Activated T-helper 1 cell treated with anti-CD3 and anti-CD28 coated beads, Interleukin-12 subunit alpha, Interleukin-12 subunit beta, Interleukin-2, Interleukin-4 antibody, amounts not matched to agents 30 ng/mL and 10 ng/mL and 1 ng/mL, durations not matched to agents 14 hours and 24 hours and 36 hours (primary cell): ENCODE results near the gene EPHA4. TPM values are rescaled to one million over a fixed set of nuclear protein-coding genes. Genes with fewer than 3 reads are reported as not detected.
A peak's percentile ranks its signal among the peaks of the same experiment; 100 is the strongest.

Experiments
- DNase-seq: peaks from one replicate; pipeline ENCODE4 v3.0.0; 2021; ENCODE audit warnings: low spot score
- H3K27ac Mint-ChIP-seq: one replicate; pipeline ENCODE4 v1.8.0; 2021; ENCODE audit warnings: mild to moderate bottlenecking, mixed read lengths
- H3K27me3 Mint-ChIP-seq: one replicate; pipeline ENCODE4 v1.8.0; 2022; ENCODE audit warnings: mild to moderate bottlenecking, moderate library complexity, mixed read lengths; ENCODE audit not compliant: insufficient read depth
- H3K36me3 Mint-ChIP-seq: one replicate; pipeline ENCODE4 v1.8.0; 2021; ENCODE audit warnings: low read depth, mixed read lengths
- H3K4me1 Mint-ChIP-seq: one replicate; pipeline ENCODE4 v1.8.0; 2021; ENCODE audit warnings: low read depth, mixed read lengths
- H3K4me3 Mint-ChIP-seq: one replicate; pipeline ENCODE4 v1.8.0; 2021; ENCODE audit warnings: mild to moderate bottlenecking, moderate library complexity, mixed read lengths
- H3K9me3 Mint-ChIP-seq: one replicate; pipeline ENCODE4 v1.8.0; 2021; ENCODE audit warnings: mixed read lengths
- intact Hi-C: fragments of 100-400 bp; cut with micrococcal nuclease; formaldehyde crosslinking; loops from one replicate; pipeline ENCODE4 v1.15.1; 2024
- total RNA-seq: library from RNA; stranded (reverse); gene quantifications from 2 replicates; pipeline ENCODE4 v1.2.3, GENCODE V29; 2022

The EPHA4 gene
- total RNA-seq: 0.22 and 0.23 TPM in 2 replicates

GRCh38 chr2:221572219-221572820 lies at the start of gene EPHA4:
TSS of gene EPHA4 (minus strand) at chr2:221572304. CDS start at chr2:221572248, 56 bp downstream.
- H3K27ac Mint-ChIP-seq: peak within 1 kb of the TSS; percentile 73
- H3K4me3 Mint-ChIP-seq: peak within 1 kb of the TSS; percentile 89
- intact Hi-C loops: loop anchor here (1.0 to 10.0 kb wide), 8 partner anchors 54 to 1930 kb away; no protein-coding TSS in a partner anchor
- H3K4me1 Mint-ChIP-seq: peaks cover 33% of the 10 kb centered on the region
- peaks cover 5% of the 10 kb centered on the region for H3K36me3 Mint-ChIP-seq
- DNase-seq: peak; percentile 83
- peaks cover 64% of the 10 kb centered on the region for H3K27me3 Mint-ChIP-seq
- H3K9me3 Mint-ChIP-seq: no peaks in the 10 kb centered on the region

- Mint-ChIP-seq H3K9me3 (no peaks in the 10 kb centered on the region), H3K36me3 (no peaks in the 10 kb centered on the region), H3K4me3 (no peak overlapping the region), H3K27me3 (no peaks in the 10 kb centered on the region), H3K27ac (no peak overlapping the region), H3K4me1 (no peaks in the 10 kb centered on the region)
- intact Hi-C loops: no loop called here
- no peak for DNase-seq
These were observed 45.9 kb upstream of the EPHA4 start for GRCh38 chr2:221618007-221618406.

GRCh38 chr2:221616561-221616960 lies 44.5 kb upstream of the EPHA4 start:
- no peak for DNase-seq
- Mint-ChIP-seq H3K27ac (no peak overlapping the region), H3K4me1 (no peaks in the 10 kb centered on the region), H3K4me3 (no peak overlapping the region), H3K9me3 (no peaks in the 10 kb centered on the region), H3K36me3 (no peaks in the 10 kb centered on the region), H3K27me3 (no peaks in the 10 kb centered on the region)
- intact Hi-C loops: no loop called here

DNA sequence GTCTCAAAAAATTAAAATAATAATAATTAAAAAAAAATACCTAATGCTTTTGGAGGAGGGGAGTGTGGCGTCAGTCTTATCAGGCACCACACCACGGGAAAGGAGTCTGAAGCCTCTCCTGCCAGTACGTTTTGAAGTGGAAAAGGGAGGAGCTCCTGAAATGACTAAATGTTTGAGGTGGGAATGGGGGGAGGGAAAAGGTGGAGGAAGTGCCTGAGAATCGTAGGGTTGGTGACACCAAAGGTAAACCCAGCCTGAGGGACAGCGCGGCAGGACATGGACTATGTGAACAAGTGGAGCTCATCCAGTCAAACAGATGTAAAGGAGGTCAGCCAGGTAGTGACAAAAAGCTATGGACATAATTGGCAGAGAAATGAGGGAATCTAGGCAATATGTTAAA lies 42.2 kb upstream of the EPHA4 start:
- Mint-ChIP-seq H3K27me3 (peaks cover 5% of the 10 kb centered on the region), H3K4me3 (no peak overlapping the region), H3K9me3 (no peaks in the 10 kb centered on the region), H3K27ac (no peak overlapping the region), H3K4me1 (no peaks in the 10 kb centered on the region), H3K36me3 (no peaks in the 10 kb centered on the region)
- DNase-seq: no peak
- intact Hi-C loops: no loop called here

DNA sequence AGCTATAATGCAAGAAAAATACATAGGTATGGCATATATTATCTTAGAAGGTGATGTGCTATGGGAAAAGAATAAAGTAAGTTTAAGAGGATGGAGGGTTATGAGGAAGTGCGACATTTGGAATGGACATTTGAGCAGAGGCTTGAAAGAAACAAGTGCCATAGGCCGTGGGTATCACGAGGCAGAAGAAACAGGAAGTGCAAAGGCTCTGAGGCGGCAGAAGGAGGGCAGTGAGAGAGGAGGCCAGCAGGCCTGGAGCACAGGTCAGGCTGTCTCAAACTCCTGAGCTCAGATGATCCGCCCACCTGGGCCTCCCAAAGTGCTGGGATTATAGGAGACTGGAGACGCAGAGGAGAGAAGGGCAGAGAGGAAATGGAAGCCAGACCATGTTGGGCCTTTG lies 40.7 kb upstream of the EPHA4 start:
- intact Hi-C loops: no loop called here
- DNase-seq: no peak
- no peaks in the 10 kb centered on the region for H3K4me1 Mint-ChIP-seq
- no peaks in the 10 kb centered on the region for H3K36me3 Mint-ChIP-seq
- no peak overlapping the region for H3K27ac Mint-ChIP-seq
- H3K9me3 Mint-ChIP-seq: no peaks in the 10 kb centered on the region
- peaks cover 5% of the 10 kb centered on the region for H3K27me3 Mint-ChIP-seq
- H3K4me3 Mint-ChIP-seq: no peak overlapping the region

DNA sequence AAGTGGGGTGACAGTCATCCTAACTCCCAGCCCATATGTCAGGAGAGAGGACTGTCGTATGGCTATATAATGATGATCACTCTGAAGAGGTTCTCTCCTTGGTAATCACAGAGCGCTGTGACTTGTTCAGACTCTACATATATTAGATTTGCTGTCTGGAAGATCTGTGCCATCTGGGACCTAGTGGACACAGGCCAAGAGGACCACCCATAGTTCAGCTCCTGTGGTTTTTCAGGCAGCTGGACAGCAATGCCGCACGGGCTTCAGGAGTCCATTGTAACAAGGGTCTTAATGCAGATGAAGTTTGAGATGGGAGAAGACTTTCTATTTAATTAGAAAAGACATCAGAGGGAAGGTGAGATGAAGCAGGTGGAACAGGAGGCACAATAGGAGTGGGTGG lies 40.1 kb upstream of the EPHA4 start:
- intact Hi-C loops: no loop called here
- Mint-ChIP-seq H3K27ac (no peak overlapping the region), H3K27me3 (peaks cover 5% of the 10 kb centered on the region), H3K4me3 (no peak overlapping the region), H3K9me3 (no peaks in the 10 kb centered on the region), H3K4me1 (no peaks in the 10 kb centered on the region), H3K36me3 (no peaks in the 10 kb centered on the region)
- no peak for DNase-seq

- intact Hi-C loops: no loop called here
These were observed 38.6 kb upstream of the EPHA4 start for GRCh38 chr2:221610675-221611074.

DNA sequence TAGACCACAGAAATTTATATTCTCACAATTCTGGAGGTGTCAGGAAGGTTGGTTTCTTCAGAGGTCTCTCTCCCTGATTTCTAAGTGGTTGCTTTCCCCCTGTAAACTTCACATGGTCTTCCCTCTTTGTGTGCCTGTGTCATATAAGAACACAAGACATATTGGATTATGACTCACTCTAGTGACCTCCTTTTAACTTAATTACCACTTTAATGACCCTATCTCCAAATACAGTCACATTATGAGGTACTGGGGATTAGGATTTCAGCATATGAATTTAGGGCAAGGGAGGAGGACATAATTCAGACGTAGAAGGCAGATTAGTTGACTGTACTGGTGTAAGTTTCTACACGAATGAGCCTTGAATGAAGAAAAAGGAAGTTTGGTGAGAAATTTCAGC lies 38.2 kb upstream of the EPHA4 start:
- no peaks in the 10 kb centered on the region for H3K9me3 Mint-ChIP-seq
- no peaks in the 10 kb centered on the region for H3K36me3 Mint-ChIP-seq
- H3K27ac Mint-ChIP-seq: no peak overlapping the region
- no peak overlapping the region for H3K4me3 Mint-ChIP-seq
- DNase-seq: no peak
- H3K4me1 Mint-ChIP-seq: no peaks in the 10 kb centered on the region
- H3K27me3 Mint-ChIP-seq: peaks cover 5% of the 10 kb centered on the region
- intact Hi-C loops: no loop called here

More at GRCh38 chr2:221610675-221611074, 38.6 kb upstream of the EPHA4 start:
- Mint-ChIP-seq H3K4me3 (no peak overlapping the region), H3K9me3 (no peaks in the 10 kb centered on the region), H3K4me1 (no peaks in the 10 kb centered on the region), H3K27me3 (peaks cover 5% of the 10 kb centered on the region), H3K36me3 (no peaks in the 10 kb centered on the region), H3K27ac (no peak overlapping the region)
- no peak for DNase-seq

DNA sequence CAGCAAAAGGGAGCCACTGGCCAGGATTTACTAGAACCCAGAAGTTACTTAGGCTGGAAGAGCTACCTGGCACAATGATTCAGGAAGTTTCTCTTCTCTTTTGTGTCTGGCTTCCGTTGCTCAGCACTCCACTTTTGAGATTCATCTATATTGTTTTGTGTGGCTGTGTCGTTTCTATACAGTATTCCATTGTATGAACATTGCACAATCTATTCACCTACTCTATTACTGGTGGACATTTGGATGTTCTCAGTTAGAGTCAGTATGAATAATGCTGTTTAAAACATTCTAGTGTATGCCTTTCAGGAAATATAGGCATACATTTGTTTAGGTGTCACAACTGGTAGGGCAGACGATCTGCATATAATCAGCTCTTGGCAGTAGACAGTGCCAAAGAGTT lies 36.3 kb upstream of the EPHA4 start:
- Mint-ChIP-seq H3K27me3 (peaks cover 5% of the 10 kb centered on the region), H3K36me3 (no peaks in the 10 kb centered on the region), H3K27ac (no peak overlapping the region), H3K9me3 (no peaks in the 10 kb centered on the region), H3K4me3 (no peak overlapping the region), H3K4me1 (no peaks in the 10 kb centered on the region)
- no peak for DNase-seq
- intact Hi-C loops: no loop called here

GRCh38 chr2:221606424-221606823 lies 34.3 kb upstream of the EPHA4 start:
- no peaks in the 10 kb centered on the region for H3K36me3 Mint-ChIP-seq
- no peak overlapping the region for H3K27ac Mint-ChIP-seq
- H3K4me1 Mint-ChIP-seq: no peaks in the 10 kb centered on the region
- H3K27me3 Mint-ChIP-seq: peaks cover 8% of the 10 kb centered on the region
- no peak overlapping the region for H3K4me3 Mint-ChIP-seq
- DNase-seq: no peak
- intact Hi-C loops: no loop called here
- H3K9me3 Mint-ChIP-seq: no peaks in the 10 kb centered on the region

- Mint-ChIP-seq H3K4me1 (no peaks in the 10 kb centered on the region), H3K27me3 (peaks cover 7% of the 10 kb centered on the region), H3K36me3 (no peaks in the 10 kb centered on the region), H3K4me3 (no peak overlapping the region), H3K27ac (no peak overlapping the region), H3K9me3 (no peaks in the 10 kb centered on the region)
- DNase-seq: no peak
- intact Hi-C loops: no loop called here
These were observed 33.7 kb upstream of the EPHA4 start for GRCh38 chr2:221605751-221606240.

DNA sequence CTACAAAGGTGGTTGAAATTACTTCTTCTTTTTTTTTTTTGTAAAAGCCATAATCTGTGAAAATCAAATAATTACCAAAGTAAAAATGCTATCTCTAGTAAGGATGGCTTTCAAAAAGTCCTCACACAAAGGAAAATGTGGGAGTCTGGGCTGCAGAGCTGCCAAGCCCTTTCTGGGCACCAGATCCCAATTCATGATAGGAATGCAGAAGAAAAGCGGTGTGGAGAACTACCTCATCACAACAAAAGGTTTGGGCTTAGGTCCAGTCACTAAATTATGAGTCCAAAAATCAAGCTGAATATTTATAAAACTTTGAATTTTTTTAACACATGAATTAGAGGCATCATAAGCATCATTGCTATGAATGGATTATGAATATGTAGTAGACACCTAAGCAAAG lies 30.8 kb upstream of the EPHA4 start:
- Mint-ChIP-seq H3K27ac (no peak overlapping the region), H3K4me3 (no peak overlapping the region), H3K36me3 (no peaks in the 10 kb centered on the region), H3K27me3 (peaks cover 3% of the 10 kb centered on the region), H3K4me1 (no peaks in the 10 kb centered on the region), H3K9me3 (no peaks in the 10 kb centered on the region)
- intact Hi-C loops: no loop called here
- no peak for DNase-seq

DNA sequence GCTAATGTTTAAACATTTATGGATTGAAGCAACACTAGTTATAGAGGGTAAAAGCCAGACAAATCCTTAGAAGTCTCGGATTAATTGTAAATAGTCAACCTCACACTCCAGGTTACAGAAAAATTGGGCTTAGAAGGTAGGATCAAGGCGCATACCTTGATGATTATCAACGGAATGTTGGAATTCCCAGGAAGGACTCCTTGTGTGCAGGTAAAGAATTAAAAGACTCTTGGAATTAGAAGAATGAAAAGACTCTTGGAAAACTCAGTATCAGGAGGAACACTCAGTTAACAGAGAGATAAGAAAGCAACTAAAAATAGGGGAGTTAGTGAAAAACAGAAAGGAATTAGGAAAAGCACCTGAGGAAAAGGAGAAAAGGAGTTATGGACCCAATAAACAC lies 29.3 kb upstream of the EPHA4 start:
- Mint-ChIP-seq H3K27ac (no peak overlapping the region), H3K4me3 (no peak overlapping the region), H3K27me3 (peaks cover 3% of the 10 kb centered on the region), H3K9me3 (no peaks in the 10 kb centered on the region), H3K4me1 (no peaks in the 10 kb centered on the region), H3K36me3 (no peaks in the 10 kb centered on the region)
- intact Hi-C loops: no loop called here
- no peak for DNase-seq

GRCh38 chr2:221600388-221600787 lies 28.3 kb upstream of the EPHA4 start:
- Mint-ChIP-seq H3K36me3 (no peaks in the 10 kb centered on the region), H3K27me3 (peaks cover 3% of the 10 kb centered on the region), H3K4me3 (no peak overlapping the region), H3K9me3 (no peaks in the 10 kb centered on the region), H3K27ac (no peak overlapping the region), H3K4me1 (no peaks in the 10 kb centered on the region)
- DNase-seq: no peak
- intact Hi-C loops: no loop called here
